A673 (cell line): ENCODE results near the gene FGGY. TPM values are rescaled to one million over a fixed set of nuclear protein-coding genes. Genes with fewer than 3 reads are reported as not detected.

Experiments
- BruUV-seq: library from RNA; stranded (reverse); fragments of 400-500 nt; replicated peaks from 2 replicates; lab custom pipeline; 2021; lab: Mats Ljungman, UMichigan
- CTCF ChIA-PET: fragments of 300-600 bp; sonication (Branson Sonifier 250); formaldehyde crosslinking; loops from one replicate; lab custom pipeline; 2022; ENCODE audit warnings: antibody characterized with exemption; lab: Charles Lee
- POLR2A ChIA-PET: fragments of 300-600 bp; sonication (Branson Sonifier 250); formaldehyde crosslinking; loops from one replicate; lab custom pipeline; 2022; ENCODE audit warnings: antibody characterized with exemption; ENCODE audit not compliant: low non-redundant PET; lab: Charles Lee
- DNase-seq: peaks from one replicate; pipeline ENCODE4 v3.0.0-alpha.2; 2015; ENCODE audit warnings: low spot score
- H3K27ac ChIP-seq: fragments of 200-600 bp; sonication (generic); 2 replicates; pipeline ENCODE4 v1.5.1; 2016; ENCODE audit warnings: mixed run types, low read depth, mild to moderate bottlenecking, mixed read lengths, antibody characterized with exemption, low read length; ENCODE audit not compliant: poor library complexity, severe bottlenecking
- H3K27me3 ChIP-seq: fragments of 200-600 bp; sonication (generic); replicated peaks from 2 replicates; pipeline ENCODE4 v1.6.1; 2017; ENCODE audit warnings: mixed run types, low read depth, mild to moderate bottlenecking, mixed read lengths, antibody characterized with exemption, low read length; ENCODE audit not compliant: insufficient read depth, poor library complexity
- H3K36me3 ChIP-seq: fragments of 200-600 bp; sonication (generic); 2 replicates; pipeline ENCODE4 v1.6.1; 2016; ENCODE audit warnings: mixed run types, mild to moderate bottlenecking, mixed read lengths, antibody characterized with exemption, low read length; ENCODE audit not compliant: insufficient read depth, poor library complexity, severe bottlenecking
- H3K4me1 ChIP-seq: fragments of 200-600 bp; sonication (generic); 2 replicates; pipeline ENCODE4 v1.6.1; 2017; ENCODE audit warnings: mixed run types, mild to moderate bottlenecking, mixed read lengths, antibody characterized with exemption, low read length; ENCODE audit not compliant: insufficient read depth, poor library complexity, severe bottlenecking
- H3K4me3 ChIP-seq: fragments of 200-600 bp; sonication (generic); 2 replicates; pipeline ENCODE4 v1.5.1; 2016; ENCODE audit warnings: low read depth, mixed run types, mild to moderate bottlenecking, mixed read lengths, low read length; ENCODE audit not compliant: poor library complexity, severe bottlenecking
- H3K9me3 ChIP-seq: fragments of 200-600 bp; sonication (generic); 2 replicates; pipeline ENCODE4 v1.6.1; 2016; ENCODE audit warnings: mixed run types, low read depth, mild to moderate bottlenecking, mixed read lengths, antibody characterized with exemption, low read length; ENCODE audit not compliant: poor library complexity, severe bottlenecking
- EZH2 ChIP-seq: fragments of 200-600 bp; sonication (generic); IDR thresholded peaks from 2 replicates; pipeline ENCODE4 v1.6.1; 2017; ENCODE audit warnings: borderline replicate concordance, low read depth, mild to moderate bottlenecking, mixed read lengths, antibody characterized with exemption, low read length; ENCODE audit not compliant: poor library complexity, severe bottlenecking
- intact Hi-C: fragments of 100-400 bp; cut with micrococcal nuclease; formaldehyde crosslinking; loops from one replicate; pipeline ENCODE4 v1.10.0; 2022; ENCODE audit not compliant: unreplicated experiment
- total RNA-seq: library from RNA; stranded (reverse); gene quantifications from 2 replicates; pipeline ENCODE4 v1.2.3, GENCODE V29; 2021
- TF ChIP-seq, protein P1 (sequence below): fragments of 300-800, 200-600 bp; sonication (generic); conservative IDR thresholded peaks from 2 replicates; pipeline ENCODE4 v1.5.1; 2017; ENCODE audit warnings: low read depth, mild to moderate bottlenecking, antibody characterized with exemption, low read length, moderate library complexity, mixed read lengths

The FGGY gene
- total RNA-seq, 1 experiment from 2014 or later = 2.6 TPM

DNA sequence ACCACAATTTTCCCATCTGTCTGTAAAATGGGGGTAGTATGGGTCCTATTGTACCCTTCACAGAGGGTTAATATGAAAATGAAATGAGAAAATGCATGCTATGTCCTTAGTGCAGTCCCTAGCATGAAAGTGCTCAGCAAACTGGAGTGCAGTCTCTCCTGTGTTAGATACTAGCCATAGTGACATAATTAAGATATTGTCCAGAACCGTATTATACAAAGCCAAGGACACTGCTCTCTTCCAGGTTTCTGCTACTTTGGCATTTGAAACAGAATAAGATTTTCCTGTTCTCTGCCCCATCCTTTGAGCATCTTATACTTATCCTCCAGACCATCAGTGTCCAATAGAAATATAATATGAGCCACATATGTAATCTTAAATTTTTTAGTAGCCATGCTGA, 213.4 kb downstream of the FGGY start:
- ChIA-PET POLR2A (no interaction called here), CTCF (no interaction called here)
- H3K9me3 ChIP-seq = no peaks in the 10 kb centered on the region
- no TSS peak for BruUV-seq
- H3K27ac ChIP-seq = no peak overlapping the region
- intact Hi-C loops = loop anchor here (10.0 kb wide), 1 partner anchor 245 kb away; no protein-coding TSS in a partner anchor
- TF ChIP-seq EZH2 = no peak
- TF ChIP-seq, protein P1, sequence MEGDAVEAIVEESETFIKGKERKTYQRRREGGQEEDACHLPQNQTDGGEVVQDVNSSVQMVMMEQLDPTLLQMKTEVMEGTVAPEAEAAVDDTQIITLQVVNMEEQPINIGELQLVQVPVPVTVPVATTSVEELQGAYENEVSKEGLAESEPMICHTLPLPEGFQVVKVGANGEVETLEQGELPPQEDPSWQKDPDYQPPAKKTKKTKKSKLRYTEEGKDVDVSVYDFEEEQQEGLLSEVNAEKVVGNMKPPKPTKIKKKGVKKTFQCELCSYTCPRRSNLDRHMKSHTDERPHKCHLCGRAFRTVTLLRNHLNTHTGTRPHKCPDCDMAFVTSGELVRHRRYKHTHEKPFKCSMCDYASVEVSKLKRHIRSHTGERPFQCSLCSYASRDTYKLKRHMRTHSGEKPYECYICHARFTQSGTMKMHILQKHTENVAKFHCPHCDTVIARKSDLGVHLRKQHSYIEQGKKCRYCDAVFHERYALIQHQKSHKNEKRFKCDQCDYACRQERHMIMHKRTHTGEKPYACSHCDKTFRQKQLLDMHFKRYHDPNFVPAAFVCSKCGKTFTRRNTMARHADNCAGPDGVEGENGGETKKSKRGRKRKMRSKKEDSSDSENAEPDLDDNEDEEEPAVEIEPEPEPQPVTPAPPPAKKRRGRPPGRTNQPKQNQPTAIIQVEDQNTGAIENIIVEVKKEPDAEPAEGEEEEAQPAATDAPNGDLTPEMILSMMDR = no peak
- H3K27me3 ChIP-seq = no peaks in the 10 kb centered on the region
- DNase-seq = no peak
- H3K36me3 ChIP-seq = no peaks in the 10 kb centered on the region
- H3K4me3 ChIP-seq = no peak overlapping the region
- peaks cover 10% of the 10 kb centered on the region for H3K4me1 ChIP-seq

DNA sequence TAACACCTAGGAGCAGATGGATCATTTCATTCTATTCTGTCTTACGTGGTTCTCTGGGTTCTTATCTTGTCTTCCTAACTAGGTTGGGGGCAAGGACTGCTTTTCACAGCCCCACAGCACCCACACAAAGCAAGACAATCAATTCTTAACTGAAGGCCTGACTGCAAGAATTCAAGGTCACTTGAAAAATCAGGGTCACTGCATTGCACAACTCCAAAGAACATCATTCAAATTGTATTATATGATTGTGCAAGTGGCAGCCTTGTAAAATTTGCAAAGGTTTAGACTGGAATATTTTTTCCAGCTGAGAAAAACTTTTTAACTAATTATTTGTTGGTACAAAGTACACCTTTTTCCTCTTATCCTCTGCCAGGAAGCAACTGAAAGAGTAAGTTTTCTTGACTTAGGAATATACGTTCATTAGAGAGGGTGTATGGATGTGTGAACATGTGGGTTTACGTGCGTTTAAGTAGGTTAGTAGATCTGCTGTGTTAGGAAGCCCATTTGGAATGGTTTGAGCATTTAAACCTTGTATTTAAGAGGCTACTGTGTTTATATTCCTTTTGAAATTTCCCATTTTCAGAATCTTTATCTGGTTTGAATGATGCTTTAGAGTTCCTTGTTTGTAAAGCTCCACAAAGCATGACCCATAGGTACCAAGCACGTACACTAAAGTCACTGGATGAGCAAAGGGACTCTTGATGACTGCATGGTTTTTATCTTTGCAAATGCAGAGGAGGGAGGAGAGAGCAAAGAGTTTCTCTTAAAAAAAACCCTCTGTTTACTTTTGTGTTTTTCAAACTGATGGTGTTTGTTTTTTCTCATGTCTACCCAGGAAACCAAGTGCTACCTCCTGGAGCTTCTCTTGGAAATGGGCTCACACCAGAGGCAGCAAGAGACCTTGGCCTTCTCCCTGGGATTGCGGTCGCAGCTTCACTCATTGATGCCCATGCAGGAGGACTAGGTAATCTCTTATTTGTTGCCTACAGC, 214.9 kb downstream of the FGGY start:
- TF ChIP-seq EZH2 = no peak
- TF ChIP-seq, protein P1 = no peak
- POLR2A ChIA-PET = no interaction called here
- H3K36me3 ChIP-seq = no peaks in the 10 kb centered on the region
- DNase-seq = no peak
- no peak overlapping the region for H3K27ac ChIP-seq
- no peaks in the 10 kb centered on the region for H3K4me1 ChIP-seq
- no TSS peak for BruUV-seq
- no peaks in the 10 kb centered on the region for H3K9me3 ChIP-seq
- no peak overlapping the region for H3K4me3 ChIP-seq
- intact Hi-C loops = loop anchor here (10.0 kb wide), 1 partner anchor 243 kb away; no protein-coding TSS in a partner anchor
- CTCF ChIA-PET = no interaction called here
- no peaks in the 10 kb centered on the region for H3K27me3 ChIP-seq

DNA sequence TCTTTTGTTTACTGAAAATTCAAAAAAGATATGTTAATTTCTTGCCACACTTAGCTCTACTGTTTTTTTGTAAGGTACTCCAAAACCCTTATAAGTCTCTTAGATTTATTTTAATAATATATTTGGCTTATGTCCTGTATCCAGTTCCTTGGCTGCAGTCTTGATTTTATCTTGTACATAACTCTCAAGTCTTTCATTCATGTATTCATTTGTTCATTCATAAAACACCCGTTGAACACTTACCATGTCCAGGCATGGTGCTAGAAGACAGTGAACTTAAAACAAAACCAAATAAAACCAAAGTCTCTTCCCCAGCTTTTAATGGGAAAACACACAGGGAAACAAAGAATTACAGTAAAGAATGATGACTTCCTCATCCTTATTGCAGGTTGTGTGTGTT, 215.8 kb downstream of the FGGY start:
- no peak for DNase-seq
- no peaks in the 10 kb centered on the region for H3K36me3 ChIP-seq
- CTCF ChIA-PET = no interaction called here
- TF ChIP-seq, protein P1 = no peak
- TF ChIP-seq EZH2 = no peak
- H3K4me1 ChIP-seq = no peaks in the 10 kb centered on the region
- no peak overlapping the region for H3K27ac ChIP-seq
- no peaks in the 10 kb centered on the region for H3K27me3 ChIP-seq
- POLR2A ChIA-PET = no interaction called here
- no TSS peak for BruUV-seq
- H3K9me3 ChIP-seq = no peaks in the 10 kb centered on the region
- intact Hi-C loops = loop anchor here (10.0 kb wide), 1 partner anchor 242 kb away; no protein-coding TSS in a partner anchor
- H3K4me3 ChIP-seq = no peak overlapping the region
